HG03460 (cell line): ENCODE results near the gene IGSF5.

Source experiments
- ATAC-seq: cut with Tn5 transposase; IDR thresholded peaks from one replicate; pipeline ENCODE4 v1.9.1; 2021; ENCODE audit not compliant: unreplicated experiment

Gene IGSF5

DNA sequence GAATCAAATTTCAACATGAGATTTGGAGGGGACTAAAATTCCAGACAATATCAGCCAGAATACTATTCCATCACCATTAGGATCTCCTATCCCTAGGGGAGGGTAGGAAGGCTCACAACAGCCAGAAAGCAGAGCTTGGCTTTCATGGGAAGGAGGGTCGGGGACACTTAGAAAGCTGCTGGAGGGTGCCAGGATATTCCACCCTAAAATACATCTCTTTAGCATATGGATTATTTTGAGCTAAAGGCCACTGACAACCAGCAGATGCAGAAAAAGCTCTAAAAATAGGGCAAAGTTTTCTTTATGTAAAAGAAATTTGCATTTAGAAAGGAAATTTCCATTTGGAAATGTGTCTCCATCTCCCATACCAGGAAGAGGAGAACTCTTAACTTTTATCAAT is 68.0 kb downstream of the IGSF5 start:
- no peak for ATAC-seq

GRCh38 chr21:39818557-39818956 is 73.6 kb downstream of the IGSF5 start:
- no peak for ATAC-seq

DNA sequence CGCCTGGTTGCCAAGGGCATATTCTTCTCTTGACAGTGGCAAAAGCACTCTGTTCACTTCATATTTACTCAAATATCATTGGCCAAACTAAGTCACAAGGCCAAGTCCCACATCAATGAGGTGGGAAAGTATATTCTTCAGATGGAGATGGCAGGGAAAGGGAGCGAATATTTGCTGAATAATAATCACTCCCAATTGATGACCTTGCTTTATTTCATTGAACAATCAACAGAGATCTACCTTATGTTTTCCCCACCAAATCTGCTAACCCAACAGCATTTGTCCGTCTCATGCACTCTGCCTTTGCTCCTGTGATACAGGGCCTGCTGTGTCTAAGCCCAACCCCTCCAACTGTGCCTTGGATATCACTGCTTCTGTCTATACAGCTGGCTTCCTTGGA is 77.1 kb downstream of the IGSF5 start:
- ATAC-seq, result no peak

GRCh38 chr21:39825250-39825649 is 80.3 kb downstream of the IGSF5 start:
- no peak for ATAC-seq

DNA sequence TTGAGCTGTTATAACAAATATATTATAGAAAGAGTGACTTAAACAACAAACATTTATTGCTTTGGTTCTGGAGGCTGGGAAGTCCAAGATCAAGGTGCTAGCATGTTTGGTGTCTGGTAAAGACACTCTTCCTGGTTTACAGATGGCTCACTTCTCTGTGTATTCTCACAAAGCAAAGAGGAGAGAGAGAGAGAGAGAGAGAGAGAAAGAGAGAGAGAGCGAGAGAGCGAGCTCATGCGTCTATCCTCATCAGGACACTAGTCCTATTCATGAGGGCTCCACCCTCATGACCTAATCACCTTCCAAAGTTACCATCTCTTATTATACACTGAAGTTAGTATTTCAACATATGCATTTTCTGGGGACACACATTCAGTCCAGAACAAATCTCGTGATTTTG is 89.6 kb downstream of the IGSF5 start:
- ATAC-seq, result no peak

GRCh38 chr21:39837861-39838359 is 92.9 kb downstream of the IGSF5 start:
- ATAC-seq, result no peak

DNA sequence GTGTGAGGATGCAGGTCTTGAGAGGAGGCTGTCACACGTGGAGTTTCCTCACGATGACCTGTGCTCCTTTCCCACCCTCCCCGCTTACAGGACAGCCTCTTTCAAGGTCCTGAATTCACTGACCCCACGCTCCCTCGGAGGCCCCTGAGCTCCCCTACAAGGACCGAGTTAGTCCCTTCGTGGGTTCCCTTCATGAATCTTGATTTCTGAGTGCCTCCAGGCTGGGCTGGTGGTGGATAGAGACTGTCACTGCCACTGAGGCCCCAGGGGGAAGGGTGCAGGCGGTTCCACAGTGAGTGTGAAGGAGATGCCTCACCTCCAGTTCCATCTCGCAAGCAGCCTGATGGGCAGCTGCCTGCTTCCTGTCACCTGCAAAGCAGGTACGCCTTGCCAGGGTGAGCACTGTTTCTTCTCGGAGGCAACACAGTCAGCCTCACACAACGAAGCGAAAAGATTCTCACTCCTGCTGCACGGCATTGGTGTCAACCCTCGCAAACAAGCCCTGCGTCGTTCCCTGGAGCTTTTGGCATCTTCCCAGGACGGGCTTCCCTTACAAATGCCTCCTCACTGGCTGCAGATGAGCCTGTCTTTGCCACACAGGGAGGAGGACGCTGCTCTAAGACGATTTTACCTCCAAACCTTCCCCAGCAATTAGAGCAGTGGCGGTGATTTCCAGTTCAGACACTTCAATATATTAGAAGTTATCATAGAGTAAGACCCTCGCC is 95.6 kb downstream of the IGSF5 start:
- no peak for ATAC-seq

DNA sequence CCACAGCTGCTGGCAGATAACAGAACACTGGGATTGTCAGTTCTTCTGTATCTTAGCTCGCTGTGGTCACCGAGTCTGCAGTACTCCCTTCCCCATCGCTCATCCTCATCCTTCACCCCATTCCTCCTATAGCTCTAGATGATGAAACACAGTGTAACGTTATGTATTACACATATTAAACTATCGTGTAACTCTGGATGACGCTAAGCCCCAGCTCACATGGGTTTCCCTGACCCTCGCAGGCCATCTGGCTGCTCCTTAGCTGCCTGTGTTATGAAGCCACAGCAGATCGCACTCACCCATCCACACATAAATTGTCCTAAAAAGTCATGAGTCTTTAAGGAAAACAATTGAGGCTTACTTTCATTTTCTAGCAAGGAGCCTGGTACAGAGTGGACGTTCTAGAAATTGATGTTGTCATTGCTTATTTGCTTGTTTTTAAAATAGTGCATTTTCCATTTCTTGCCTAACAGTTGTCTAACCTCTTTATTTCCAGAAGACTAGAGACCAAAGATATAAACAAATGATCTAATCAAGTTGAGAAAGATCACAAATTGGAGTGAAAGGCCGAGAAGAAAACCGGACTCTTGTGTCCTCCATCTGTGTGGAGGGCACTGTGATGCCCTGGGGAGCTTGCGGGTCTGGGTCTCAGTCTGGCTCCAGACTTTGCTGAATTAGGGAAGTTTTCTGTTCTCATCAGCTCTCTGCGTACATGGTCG is 97.9 kb downstream of the IGSF5 start:
- no peak for ATAC-seq

DNA sequence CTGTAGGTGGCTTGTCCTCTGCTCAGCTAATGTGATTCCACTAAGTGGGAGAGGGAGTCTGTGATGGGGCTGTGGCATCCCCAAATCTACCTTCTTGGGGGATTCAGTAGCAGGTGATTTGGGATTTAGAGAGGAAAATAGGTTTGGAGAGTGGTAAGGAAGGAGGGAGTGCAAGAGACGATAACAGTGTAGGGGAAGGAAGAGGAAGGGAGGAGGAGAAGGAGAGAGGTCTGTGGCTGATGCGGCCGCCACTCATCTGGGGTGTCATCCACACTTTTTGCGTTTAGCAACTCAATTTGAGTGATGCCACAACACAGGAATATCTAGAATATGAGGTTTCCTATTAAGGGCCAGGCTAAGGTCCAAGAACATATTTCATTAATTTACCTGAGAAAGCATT is 98.5 kb downstream of the IGSF5 start:
- no peak for ATAC-seq

- no peak for ATAC-seq
These were observed 98.9 kb downstream of the IGSF5 start for GRCh38 chr21:39843916-39844315.

- no peak for ATAC-seq
These were observed 100.7 kb downstream of the IGSF5 start for GRCh38 chr21:39845571-39846130.

- ATAC-seq, result no peak
These were observed 102.9 kb downstream of the IGSF5 start for GRCh38 chr21:39847877-39848276.

DNA sequence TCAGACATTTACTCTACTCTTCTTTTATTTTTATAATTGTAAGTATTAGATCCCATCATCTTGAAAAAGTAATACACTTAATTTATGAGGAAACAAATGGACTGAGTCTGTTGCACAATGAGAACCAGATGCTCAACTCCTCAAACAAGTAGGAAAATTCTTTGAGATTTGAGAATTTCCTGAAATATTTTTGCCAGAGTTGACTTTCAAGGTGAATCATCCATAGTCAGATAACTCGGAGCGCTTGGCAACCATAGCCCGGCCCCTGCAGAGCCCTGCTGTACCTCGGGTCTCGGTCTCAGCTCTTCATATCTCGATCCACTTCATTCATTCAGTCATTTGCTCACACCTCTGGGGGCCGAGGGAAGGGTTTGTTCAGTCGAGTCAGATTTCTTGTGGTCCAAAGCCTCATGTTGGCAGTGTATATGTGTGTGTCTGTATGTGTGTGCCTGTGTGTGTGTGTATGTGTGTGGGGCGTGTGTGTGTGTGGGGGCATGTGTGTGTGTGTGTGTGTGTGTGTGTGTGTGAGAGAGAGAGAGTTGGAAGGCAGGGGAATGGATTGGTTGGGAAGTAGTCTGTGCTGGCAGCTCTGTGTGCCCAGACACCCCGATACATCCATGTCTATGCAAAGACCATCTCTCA is 104.2 kb downstream of the IGSF5 start:
- ATAC-seq, result no peak

DNA sequence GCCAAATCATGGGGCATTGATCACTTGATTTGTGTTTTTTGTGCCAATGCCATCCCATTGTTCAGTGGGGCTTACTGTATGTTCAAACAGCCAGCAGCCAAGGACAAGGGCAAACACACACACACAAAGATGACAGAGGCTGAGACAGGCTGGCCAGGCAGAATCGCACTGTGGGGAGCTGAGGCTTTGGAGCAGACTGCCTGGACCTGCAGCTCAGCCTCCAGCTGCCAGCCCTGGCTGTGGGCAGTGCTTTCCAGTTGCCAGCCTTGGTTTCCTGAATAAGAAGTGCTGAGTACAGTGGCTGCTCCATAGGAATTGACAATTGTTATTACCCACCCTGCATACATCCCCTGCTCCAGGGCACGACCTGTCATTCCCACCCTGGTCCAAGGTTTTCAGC is 105.3 kb downstream of the IGSF5 start:
- no peak for ATAC-seq

- ATAC-seq, result no peak
These were observed 106.1 kb downstream of the IGSF5 start for GRCh38 chr21:39851002-39851618.
